K562 (cell line): Measurements from ENCODE around the gene FAM168B. TPM values are rescaled to one million over a fixed set of nuclear protein-coding genes. Genes with fewer than 3 reads are reported as not detected.

Experiments
- ATAC-seq: fragments of 200-7000 bp; cut with Tn5 transposase; 3 replicates; pipeline ENCODE4 v1.9.1; 2020; ENCODE audit warnings: moderate library complexity
- BruUV-seq: library from RNA; stranded (reverse); fragments of 400-500 nt; replicated peaks from 2 replicates; lab custom pipeline; 2021; lab: Mats Ljungman, UMichigan
- CTCF ChIA-PET: fragments of 300-600 bp; formaldehyde crosslinking; extraction: SDS; loops from one replicate; lab custom pipeline; 2021; ENCODE audit warnings: low intra/inter-chr PET ratio; lab: Yijun Ruan, JAX
- POLR2A ChIA-PET: fragments of 300-600, 350-650 bp; sonication (Branson Sonifier 250); formaldehyde crosslinking; extraction: SDS; loops from one replicate; lab custom pipeline; 2021; ENCODE audit warnings: antibody characterized with exemption, inconsistent platforms; lab: Yijun Ruan, JAX
- DNase-seq, 4 experiments: peaks; one replicate each; pipeline versions ENCODE4 v3.0.0 to v3.0.0-alpha.2; 2011 to 2018; ENCODE audit warnings: low spot score in 3 of 4, mixed read lengths in 3 of 4; ENCODE audit errors: extremely low read depth in 1 of 4
- FAIRE-seq: peaks from 2 replicates; lab custom pipeline; 2011; peaks lifted over from hg19 to GRCh38; lab: Jason Lieb, UNC
- H2AFZ ChIP-seq: 2 replicates; pipeline ENCODE4 v1.6.0; 2011; ENCODE audit warnings: low read depth, low read length, control low read depth, inconsistent platforms
- H3K27ac ChIP-seq: fragments of 200-600 bp; 3 replicates; pipeline ENCODE4 v1.8.0; 2011; ENCODE audit warnings: low read depth, mild to moderate bottlenecking, control low read depth, inconsistent platforms, low read length, moderate library complexity, mixed read lengths; ENCODE audit errors: extremely low read depth
- H3K27me3 ChIP-seq, 2 experiments: fragments of 300-600 bp in 1 of 2; 2 replicates in 1 of 2; 3 replicates in 1 of 2; pipeline versions ENCODE4 v1.6.0 to v1.8.0; 2011; ENCODE audit warnings: inconsistent platforms in 2 of 2, low read length in 2 of 2, mild to moderate bottlenecking in 1 of 2, mixed read lengths in 1 of 2, moderate library complexity in 1 of 2; ENCODE audit not compliant: control insufficient read depth in 2 of 2, insufficient read depth in 2 of 2
- H3K36me3 ChIP-seq: fragments of 300-600 bp; 3 replicates; pipeline ENCODE4 v1.8.0; 2011; ENCODE audit warnings: mild to moderate bottlenecking, low read length, inconsistent platforms; ENCODE audit not compliant: control insufficient read depth, insufficient read depth
- H3K4me1 ChIP-seq, 2 experiments: fragments of 200-600 bp in 1 of 2; replicated peaks in 1 of 2; 2 replicates in 1 of 2; 3 replicates in 1 of 2; pipeline versions ENCODE4 v1.5.1 to v1.8.0; 2011; ENCODE audit warnings: inconsistent platforms in 2 of 2, low read length in 2 of 2, mild to moderate bottlenecking in 1 of 2, mixed read lengths in 1 of 2, moderate library complexity in 1 of 2; ENCODE audit not compliant: control insufficient read depth in 2 of 2, insufficient read depth in 2 of 2
- H3K4me2 ChIP-seq: 2 replicates; pipeline ENCODE4 v1.6.1; 2011; ENCODE audit warnings: low read length, control low read depth, inconsistent platforms, mixed read lengths; ENCODE audit not compliant: insufficient read depth
- H3K4me3 ChIP-seq: fragments of 200-600 bp; sonication (generic), shearing (Covaris generic); 2 replicates; pipeline ENCODE4 v1.5.1; 2016; ENCODE audit warnings: control low read depth, inconsistent platforms
- H3K79me2 ChIP-seq: fragments of 200-600 bp; 3 replicates; pipeline ENCODE4 v1.8.0; 2011; ENCODE audit warnings: low read length, inconsistent platforms; ENCODE audit not compliant: control insufficient read depth, insufficient read depth
- H3K9ac ChIP-seq, 2 experiments: 2 replicates each; pipeline versions ENCODE4 v1.6.0 to v1.6.1; 2011; ENCODE audit warnings: low read depth in 2 of 2, low read length in 2 of 2, control low read depth in 1 of 2, inconsistent platforms in 1 of 2, mild to moderate bottlenecking in 1 of 2, mixed read lengths in 1 of 2; ENCODE audit not compliant: insufficient read depth in 1 of 2
- H3K9me1 ChIP-seq: one replicate; pipeline ENCODE4 v1.6.0; 2011; ENCODE audit warnings: inconsistent platforms, mild to moderate bottlenecking, low read length, moderate library complexity; ENCODE audit not compliant: control insufficient read depth, insufficient read depth
- H3K9me3 ChIP-seq: replicated peaks from 2 replicates; pipeline ENCODE4 v1.5.1; 2011; ENCODE audit warnings: low read depth, low read length, inconsistent platforms; ENCODE audit not compliant: control insufficient read depth, insufficient read depth
- H4K20me1 ChIP-seq: replicated peaks from 2 replicates; pipeline ENCODE4 v1.6.1; 2011; ENCODE audit warnings: low read length, inconsistent platforms, mixed read lengths; ENCODE audit not compliant: control insufficient read depth, insufficient read depth
- FOSL1 ChIP-seq: fragments of 200-800 bp; sonication (Bioruptor generic); conservative IDR thresholded peaks from 2 replicates; pipeline ENCODE4 v1.6.1; 2016; ENCODE audit warnings: missing genetic modification characterization, missing compliant biosample characterization
- FOXM1 ChIP-seq, 2 experiments: fragments of 450-650 bp in 1 of 2; sonication (generic) in 1 of 2; formaldehyde crosslinking in 1 of 2; IDR thresholded peaks; 2 replicates each; pipeline versions ENCODE4 v1.6.1 to v1.9.0; 2017 to 2022; ENCODE audit warnings: low read depth in 2 of 2, mild to moderate bottlenecking in 2 of 2, missing genetic modification reagents in 1 of 2, moderate library complexity in 1 of 2
- GATAD2A ChIP-seq: fragments of 450-650 bp; IDR thresholded peaks from 2 replicates; pipeline ENCODE4 v1.6.1; 2017
- MED1 ChIP-seq: sonication (generic); formaldehyde crosslinking; IDR thresholded peaks from 2 replicates; pipeline ENCODE4 v1.8.1; 2023; ENCODE audit warnings: missing genetic modification reagents, borderline replicate concordance
- NEUROD1 ChIP-seq: fragments of 150-350 bp; IDR thresholded peaks from 2 replicates; pipeline ENCODE4 v1.6.1; 2014; ENCODE audit warnings: borderline replicate concordance, low read length, low read depth; ENCODE audit not compliant: partially characterized antibody
- PCBP1 ChIP-seq: fragments of 200-400 bp; formaldehyde crosslinking; IDR thresholded peaks from 2 replicates; pipeline ENCODE4 v1.6.1; 2018; ENCODE audit warnings: mild to moderate bottlenecking, low read depth, low read length; ENCODE audit not compliant: poor library complexity, severe bottlenecking
- PML ChIP-seq: IDR thresholded peaks from 2 replicates; pipeline ENCODE4 v1.6.1; 2012; ENCODE audit warnings: low read length, inconsistent platforms
- PTTG1 ChIP-seq: fragments of 450-650 bp; IDR thresholded peaks from 2 replicates; pipeline ENCODE4 v1.6.1; 2016; ENCODE audit warnings: low read depth, mild to moderate bottlenecking, missing genetic modification characterization, missing compliant biosample characterization
- RB1 ChIP-seq: fragments of 450-650 bp; IDR thresholded peaks from 2 replicates; pipeline ENCODE4 v1.6.1; 2017; ENCODE audit warnings: low read depth, mild to moderate bottlenecking
- SMARCB1 ChIP-seq: IDR thresholded peaks from 2 replicates; pipeline ENCODE4 v1.6.1; 2011; ENCODE audit warnings: improper control_type of control experiment, low read depth; ENCODE audit not compliant: insufficient read length
- ZNF592 ChIP-seq: fragments of 450-650 bp; IDR thresholded peaks from 2 replicates; pipeline ENCODE4 v1.6.1; 2017; ENCODE audit warnings: antibody characterized with exemption, mild to moderate bottlenecking
- WGBS: fragments of 100-300 bp; shearing (Covaris generic); methylation state at CpG from one replicate; pipeline ENCODE4 v1.1.6; 2016; ENCODE audit warnings: low coverage, mixed read lengths; ENCODE audit not compliant: insufficient coverage; ENCODE audit errors: missing lambda C conversion rate; 5-methylcytosine and 5-hydroxymethylcytosine counted together
- in situ Hi-C: fragments of 300-500 bp; cut with MboI; formaldehyde crosslinking; loops from 4 replicates; pipeline ENCODE4 v1.15.0; 2018; ENCODE audit warnings: inconsistent platforms, mixed read lengths
- intact Hi-C: fragments of 100-400 bp; cut with micrococcal nuclease; formaldehyde crosslinking; loops from 2 replicates; pipeline ENCODE4 v1.14.2; 2022
- polyA plus RNA-seq, 8 experiments: library from polyadenylated mRNA; depleted of rRNA in 4 of 8; stranded (reverse) in 5 of 8; unstranded in 3 of 8; fragments of >200 nt; fragmentation: Nextera tagmentation in 2 of 8; fragmentation: Illumina TruSeq in 1 of 8; extraction: Ambion mirVana in 2 of 8; extraction: Trizol in 1 of 8; gene quantifications; 2 replicates each; pipeline versions ENCODE4 v1.2.1 to v1.2.3, GENCODE V29; 2011 to 2014; ENCODE audit warnings: inconsistent platforms in 1 of 8, missing spikeins in 1 of 8
- total RNA-seq, 7 experiments: library from RNA; depleted of rRNA in 6 of 7; stranded (reverse); fragments of >200 nt in 6 of 7; fragmentation: Illumina TruSeq in 2 of 7; extraction: Trizol in 2 of 7; gene quantifications; 2 replicates each; pipeline versions ENCODE4 v1.2.1 to v1.2.3, GENCODE V29; 2011 to 2021; ENCODE audit warnings: low replicate concordance in 1 of 7
- TF ChIP-seq, protein P1 (sequence below): fragments of 200-800 bp; sonication (Bioruptor generic); IDR thresholded peaks from 2 replicates; pipeline ENCODE4 v1.6.1; 2017; ENCODE audit warnings: missing genetic modification characterization, missing compliant biosample characterization

The FAM168B gene
- total and polyA plus RNA-seq, 9 of the 15 experiments (the other 6 are each of a cell fraction or from before 2014, with no cell fraction given) = 3.3 to 76.0 (median 46.1) TPM

GRCh38 chr2:131077182-131077846 is 15.9 kb downstream of the FAM168B start:
- H3K27me3 ChIP-seq = no peaks in the 10 kb centered on the region
- H3K4me3 ChIP-seq = no peak overlapping the region
- no peak overlapping the region for H2AFZ ChIP-seq
- ChIA-PET POLR2A (interaction anchor here (1.0 to 1.2 kb wide), 2 partner anchors 10 to 15 kb away, joined by 3 to 4 read pairs; no protein-coding TSS in a partner anchor), CTCF (no interaction called here)
- no peaks in the 10 kb centered on the region for H3K4me1 ChIP-seq
- DNase-seq = no peak
- in situ Hi-C loops = no loop called here
- H3K27ac ChIP-seq = no peak overlapping the region
- H3K36me3 ChIP-seq = peaks cover 90% of the 10 kb centered on the region; the same call in 2 of the 3 replicates
- ATAC-seq = no peak
- no TSS peak for BruUV-seq
- no peaks in the 10 kb centered on the region for H3K9me3 ChIP-seq
- no peaks in the 10 kb centered on the region for H3K9me1 ChIP-seq
- intact Hi-C loops = no loop called here
- H3K79me2 ChIP-seq = peaks cover 78% of the 10 kb centered on the region
- 93% methylated on average over 10 of the region's 11 CpGs for WGBS
- TF ChIP-seq PTTG1 (tag) (no peak), PML (no peak), NEUROD1 (no peak), RB1 (no peak), PCBP1 (no peak), GATAD2A (no peak), FOSL1 (tag) (no peak), MED1 (no peak), FOXM1 (IDR thresholded peaks at IDR 0.05; ENCODE audit: low read depth) (no peak), FOXM1 (CRISPR knock-in tag; IDR thresholded peaks at IDR 0.05; ENCODE audit: low read depth) (no peak), SMARCB1 (no peak), ZNF592 (no peak)
- TF ChIP-seq, protein P1, sequence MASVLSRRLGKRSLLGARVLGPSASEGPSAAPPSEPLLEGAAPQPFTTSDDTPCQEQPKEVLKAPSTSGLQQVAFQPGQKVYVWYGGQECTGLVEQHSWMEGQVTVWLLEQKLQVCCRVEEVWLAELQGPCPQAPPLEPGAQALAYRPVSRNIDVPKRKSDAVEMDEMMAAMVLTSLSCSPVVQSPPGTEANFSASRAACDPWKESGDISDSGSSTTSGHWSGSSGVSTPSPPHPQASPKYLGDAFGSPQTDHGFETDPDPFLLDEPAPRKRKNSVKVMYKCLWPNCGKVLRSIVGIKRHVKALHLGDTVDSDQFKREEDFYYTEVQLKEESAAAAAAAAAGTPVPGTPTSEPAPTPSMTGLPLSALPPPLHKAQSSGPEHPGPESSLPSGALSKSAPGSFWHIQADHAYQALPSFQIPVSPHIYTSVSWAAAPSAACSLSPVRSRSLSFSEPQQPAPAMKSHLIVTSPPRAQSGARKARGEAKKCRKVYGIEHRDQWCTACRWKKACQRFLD = no peak
- peaks cover 9% of the 10 kb centered on the region for H4K20me1 ChIP-seq
- no peak for FAIRE-seq
- H3K4me2 ChIP-seq = no peak overlapping the region
- no peak overlapping the region for H3K9ac ChIP-seq
